Activated B cell treated with CpG ODN at 0.5 μM for 24 hours (primary cell): ENCODE measurements around the gene OR2H2. TPM values are rescaled to one million over a fixed set of nuclear protein-coding genes. Genes with fewer than 3 reads are reported as not detected.

Experiments
- ATAC-seq: fragments of 200-7000 bp; cut with Tn5 transposase; one replicate; pipeline ENCODE4 v1.10.0; 2021; ENCODE audit warnings: low read depth, mild to moderate bottlenecking, moderate library complexity
- CTCF ChIA-PET: fragments of 350-600 bp; sonication (Branson Sonifier 250); formaldehyde crosslinking; loops from one replicate; lab custom pipeline; 2021; ENCODE audit warnings: antibody characterized with exemption; lab: Charles Lee
- POLR2A ChIA-PET: fragments of 350-600 bp; sonication (Branson Sonifier 250); formaldehyde crosslinking; loops from one replicate; lab custom pipeline; 2021; ENCODE audit warnings: antibody characterized with exemption; lab: Charles Lee
- DNase-seq: peaks from one replicate; pipeline ENCODE4 v3.0.0; 2022
- H3K27ac Mint-ChIP-seq: one replicate; pipeline ENCODE4 v1.8.0; 2020; ENCODE audit warnings: mixed read lengths
- H3K27me3 Mint-ChIP-seq: one replicate; pipeline ENCODE4 v1.8.0; 2021; ENCODE audit warnings: mixed read lengths
- H3K36me3 Mint-ChIP-seq: one replicate; pipeline ENCODE4 v1.8.0; 2021; ENCODE audit warnings: low read depth, mixed read lengths
- H3K4me1 Mint-ChIP-seq: one replicate; pipeline ENCODE4 v1.8.0; 2021; ENCODE audit warnings: mixed read lengths
- H3K4me3 Mint-ChIP-seq: one replicate; pipeline ENCODE4 v1.8.0; 2020; ENCODE audit warnings: mild to moderate bottlenecking, mixed read lengths
- H3K9me3 Mint-ChIP-seq: one replicate; pipeline ENCODE4 v1.8.0; 2020; ENCODE audit warnings: mixed read lengths
- intact Hi-C: fragments of 100-400 bp; cut with micrococcal nuclease; formaldehyde crosslinking; loops from one replicate; pipeline ENCODE4 v1.15.1; 2024
- total RNA-seq: library from RNA; stranded (reverse); gene quantifications from 2 replicates; pipeline ENCODE4 v1.2.3, GENCODE V29; 2022
- TF ChIP-seq, protein P1 (sequence below): fragments of 200-600 bp; IDR thresholded peaks from one replicate; pipeline ENCODE4 v1.8.0; 2022; ENCODE audit warnings: antibody characterized with exemption, mild to moderate bottlenecking

Gene OR2H2
- total RNA-seq, 1 donor from 2014 or later: not detected

DNA sequence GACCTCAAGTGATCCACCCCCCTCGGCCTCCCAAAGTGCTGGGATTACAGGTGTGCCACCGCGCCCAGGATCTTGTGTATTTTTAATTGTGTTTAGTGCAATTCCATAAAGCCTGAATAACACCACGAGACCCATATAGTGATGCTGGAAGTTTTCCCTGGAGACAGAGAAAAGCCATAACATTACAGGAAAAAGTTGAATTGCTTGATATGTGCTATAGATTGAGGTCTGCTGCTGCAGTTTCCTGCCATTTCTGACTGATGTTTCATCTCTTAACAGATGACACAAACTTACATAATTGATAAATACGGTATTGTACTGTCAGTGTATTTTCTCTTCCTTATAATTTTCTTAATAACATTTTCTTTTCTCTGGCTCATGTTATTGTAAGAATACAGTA lies 18.1 kb upstream of the OR2H2 start:
- DNase-seq: no peak
- Mint-ChIP-seq H3K27me3 (peaks cover 6% of the 10 kb centered on the region), H3K4me3 (no peak overlapping the region), H3K4me1 (peaks cover 14% of the 10 kb centered on the region), H3K27ac (no peak overlapping the region), H3K9me3 (no peaks in the 10 kb centered on the region), H3K36me3 (no peaks in the 10 kb centered on the region)
- ATAC-seq: no peak
- ChIA-PET CTCF (no interaction called here), POLR2A (no interaction called here)
- TF ChIP-seq, protein P1, sequence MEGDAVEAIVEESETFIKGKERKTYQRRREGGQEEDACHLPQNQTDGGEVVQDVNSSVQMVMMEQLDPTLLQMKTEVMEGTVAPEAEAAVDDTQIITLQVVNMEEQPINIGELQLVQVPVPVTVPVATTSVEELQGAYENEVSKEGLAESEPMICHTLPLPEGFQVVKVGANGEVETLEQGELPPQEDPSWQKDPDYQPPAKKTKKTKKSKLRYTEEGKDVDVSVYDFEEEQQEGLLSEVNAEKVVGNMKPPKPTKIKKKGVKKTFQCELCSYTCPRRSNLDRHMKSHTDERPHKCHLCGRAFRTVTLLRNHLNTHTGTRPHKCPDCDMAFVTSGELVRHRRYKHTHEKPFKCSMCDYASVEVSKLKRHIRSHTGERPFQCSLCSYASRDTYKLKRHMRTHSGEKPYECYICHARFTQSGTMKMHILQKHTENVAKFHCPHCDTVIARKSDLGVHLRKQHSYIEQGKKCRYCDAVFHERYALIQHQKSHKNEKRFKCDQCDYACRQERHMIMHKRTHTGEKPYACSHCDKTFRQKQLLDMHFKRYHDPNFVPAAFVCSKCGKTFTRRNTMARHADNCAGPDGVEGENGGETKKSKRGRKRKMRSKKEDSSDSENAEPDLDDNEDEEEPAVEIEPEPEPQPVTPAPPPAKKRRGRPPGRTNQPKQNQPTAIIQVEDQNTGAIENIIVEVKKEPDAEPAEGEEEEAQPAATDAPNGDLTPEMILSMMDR: no peak
- intact Hi-C loops: no loop called here

DNA sequence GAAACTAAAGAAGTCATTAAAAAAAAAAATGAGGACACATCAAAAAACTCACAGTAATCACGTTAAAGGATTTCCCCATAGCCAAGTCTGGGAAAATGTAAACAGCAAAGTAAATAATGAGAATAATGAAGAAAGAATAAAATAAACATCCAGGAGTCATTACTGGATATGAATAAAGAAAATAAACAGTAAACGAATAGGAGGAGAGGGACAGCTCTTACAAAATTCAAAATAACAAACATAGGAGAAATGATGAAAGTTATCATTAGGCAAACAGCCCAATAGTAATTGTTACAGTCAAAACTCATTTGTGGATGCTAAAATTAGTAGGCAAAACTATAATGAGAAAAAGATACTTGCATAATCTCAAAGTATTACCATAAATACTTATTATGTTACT lies 17.4 kb upstream of the OR2H2 start:
- TF ChIP-seq, protein P1: no peak
- DNase-seq: no peak
- Mint-ChIP-seq H3K27me3 (peaks cover 11% of the 10 kb centered on the region), H3K9me3 (no peaks in the 10 kb centered on the region), H3K4me1 (peaks cover 14% of the 10 kb centered on the region), H3K4me3 (no peak overlapping the region), H3K27ac (no peak overlapping the region), H3K36me3 (no peaks in the 10 kb centered on the region)
- CTCF ChIA-PET: no interaction called here
- no peak for ATAC-seq
- POLR2A ChIA-PET: no interaction called here
- intact Hi-C loops: no loop called here

DNA sequence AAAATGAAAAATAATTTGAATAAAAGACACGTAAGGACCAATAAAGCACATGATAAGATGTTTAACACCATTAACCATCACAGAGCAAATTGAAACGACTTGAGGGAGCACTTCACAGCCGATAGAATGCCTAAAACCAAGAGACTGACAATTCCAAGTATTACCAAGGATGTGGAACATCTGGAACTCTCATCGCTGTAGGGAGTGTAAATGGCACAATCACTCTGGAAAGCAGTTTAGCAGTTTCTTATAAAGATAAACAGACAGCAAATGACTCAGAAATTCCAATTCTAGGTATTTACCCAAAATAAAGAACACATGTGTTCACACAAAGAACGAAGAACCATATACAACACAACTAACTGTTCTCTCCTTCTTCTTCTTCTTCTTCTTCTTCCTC lies 16.9 kb upstream of the OR2H2 start:
- Mint-ChIP-seq H3K4me1 (peaks cover 13% of the 10 kb centered on the region), H3K9me3 (no peaks in the 10 kb centered on the region), H3K27ac (no peak overlapping the region), H3K36me3 (no peaks in the 10 kb centered on the region), H3K4me3 (no peak overlapping the region), H3K27me3 (peaks cover 11% of the 10 kb centered on the region)
- no peak for ATAC-seq
- CTCF ChIA-PET: no interaction called here
- TF ChIP-seq, protein P1: no peak
- DNase-seq: no peak
- POLR2A ChIA-PET: no interaction called here
- intact Hi-C loops: no loop called here

DNA sequence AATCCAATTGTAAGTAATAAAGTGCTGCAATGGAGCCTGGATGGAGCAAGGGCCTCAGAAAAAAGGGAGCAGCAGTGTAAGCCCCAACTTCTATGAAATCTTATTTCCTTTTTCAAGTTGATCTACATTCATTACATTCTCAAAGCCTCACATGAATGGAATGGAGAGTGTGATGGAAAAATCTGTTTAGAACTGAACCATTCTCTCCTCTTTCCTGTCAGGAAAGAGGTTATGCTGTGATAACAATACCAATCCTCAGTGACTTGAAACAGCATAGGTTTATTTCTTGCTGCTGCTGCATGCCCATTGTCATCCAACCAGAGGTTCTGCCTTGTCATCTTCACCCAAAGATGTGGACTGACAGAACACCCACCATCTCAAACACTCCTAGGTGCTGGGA lies 8.9 kb upstream of the OR2H2 start:
- no peaks in the 10 kb centered on the region for H3K9me3 Mint-ChIP-seq
- ChIA-PET CTCF (no interaction called here), POLR2A (no interaction called here)
- ATAC-seq: no peak
- intact Hi-C loops: no loop called here
- peaks cover 38% of the 10 kb centered on the region for H3K27me3 Mint-ChIP-seq
- H3K27ac Mint-ChIP-seq: no peak overlapping the region
- DNase-seq: no peak
- H3K4me3 Mint-ChIP-seq: no peak overlapping the region
- H3K4me1 Mint-ChIP-seq: no peaks in the 10 kb centered on the region
- H3K36me3 Mint-ChIP-seq: no peaks in the 10 kb centered on the region
- TF ChIP-seq, protein P1: no peak

DNA sequence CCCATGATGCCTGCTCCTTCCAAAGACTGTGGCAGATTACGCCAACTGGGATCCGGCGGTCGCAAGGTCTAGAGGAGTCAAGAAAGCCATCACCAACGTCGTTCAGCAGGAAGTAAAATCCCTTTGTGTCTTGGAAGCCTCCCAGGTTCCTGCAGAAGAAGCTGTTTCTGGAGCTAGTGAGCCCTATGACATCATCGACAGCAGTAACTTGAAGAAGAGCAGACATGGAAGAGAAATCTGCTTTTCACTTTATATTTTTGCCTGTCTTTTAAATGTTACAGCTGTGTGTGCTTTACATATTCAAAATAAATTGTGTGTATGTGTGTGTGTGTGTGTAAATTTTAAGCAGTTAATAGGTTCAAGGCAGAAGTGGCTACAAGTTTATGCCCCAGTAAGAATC lies 7.4 kb upstream of the OR2H2 start:
- no peak for ATAC-seq
- no peaks in the 10 kb centered on the region for H3K9me3 Mint-ChIP-seq
- no peak for DNase-seq
- H3K36me3 Mint-ChIP-seq: no peaks in the 10 kb centered on the region
- CTCF ChIA-PET: no interaction called here
- POLR2A ChIA-PET: no interaction called here
- no peak overlapping the region for H3K27ac Mint-ChIP-seq
- TF ChIP-seq, protein P1: no peak
- intact Hi-C loops: no loop called here
- no peak overlapping the region for H3K4me3 Mint-ChIP-seq
- peaks cover 33% of the 10 kb centered on the region for H3K27me3 Mint-ChIP-seq
- no peaks in the 10 kb centered on the region for H3K4me1 Mint-ChIP-seq
